Activated naive CD8-positive, alpha-beta T cell treated with anti-CD3 and anti-CD28 coated beads, Interleukin-2, amount 50 U/mL, for 16 hours (primary cell): ENCODE data around the gene RRP1.

Source experiments
- DNase-seq: peaks from one replicate; pipeline ENCODE4 v3.0.0-alpha.2; 2020; ENCODE audit warnings: low read depth, low spot score

RRP1 gene

DNA sequence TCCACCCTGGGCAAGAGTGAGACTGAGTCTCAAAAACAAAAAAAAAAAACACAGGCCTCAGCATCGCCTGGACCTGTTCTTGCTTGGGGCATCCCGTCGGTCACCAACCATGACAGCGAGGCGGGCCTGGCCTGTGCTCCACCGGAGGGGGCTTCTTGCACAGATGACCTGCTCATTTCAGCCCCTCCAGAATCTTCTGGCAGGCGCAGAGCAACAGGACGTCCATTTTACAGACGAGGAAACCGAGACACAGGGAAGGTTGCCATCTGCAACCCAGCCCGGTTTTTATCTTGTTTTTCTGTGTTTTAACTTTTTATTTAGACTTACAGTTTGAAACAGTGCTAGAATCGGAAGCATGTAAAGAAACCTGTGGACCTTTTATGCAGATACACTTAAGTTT lies 14.2 kb upstream of the RRP1 start:
- DNase-seq: no peak

DNA sequence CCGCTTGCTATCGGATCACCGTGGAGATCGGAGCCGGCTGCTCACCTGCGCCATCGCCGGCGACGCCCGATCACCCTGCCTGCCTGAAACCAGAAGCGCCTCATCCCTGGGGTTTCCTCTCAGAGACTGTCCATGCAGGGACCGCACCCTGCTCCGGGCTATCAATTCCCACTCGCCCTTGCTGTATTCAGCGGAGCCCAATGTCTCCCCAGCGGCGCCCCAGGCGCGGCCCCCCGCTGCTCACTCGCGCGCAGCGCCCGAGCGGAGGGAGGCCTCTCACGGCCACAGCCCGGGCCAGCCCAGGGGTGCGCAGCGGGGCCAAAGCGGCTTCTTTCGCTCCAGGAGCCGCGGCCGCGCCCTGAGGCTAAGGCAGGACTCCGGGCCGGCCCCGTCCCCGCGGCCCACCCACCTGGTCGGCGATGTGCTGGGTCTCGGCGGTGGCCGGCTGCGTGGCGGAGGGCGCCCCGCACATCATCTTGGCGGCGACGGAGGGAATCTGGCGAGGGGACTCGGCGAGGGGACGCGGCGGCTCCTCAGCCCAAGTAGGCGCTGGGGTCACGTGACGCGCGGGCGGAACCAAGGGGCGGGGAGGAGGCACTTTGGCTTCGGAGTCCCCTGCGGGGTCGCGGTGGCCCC lies 13.5 kb upstream of the RRP1 start, which contains the start of gene CSTB:
CSTB (minus strand) TSS at position 514 of the 636 bp plus-strand sequence; CDS start at position 475, 39 bp downstream.
- peak; percentile 51 for DNase-seq

DNA sequence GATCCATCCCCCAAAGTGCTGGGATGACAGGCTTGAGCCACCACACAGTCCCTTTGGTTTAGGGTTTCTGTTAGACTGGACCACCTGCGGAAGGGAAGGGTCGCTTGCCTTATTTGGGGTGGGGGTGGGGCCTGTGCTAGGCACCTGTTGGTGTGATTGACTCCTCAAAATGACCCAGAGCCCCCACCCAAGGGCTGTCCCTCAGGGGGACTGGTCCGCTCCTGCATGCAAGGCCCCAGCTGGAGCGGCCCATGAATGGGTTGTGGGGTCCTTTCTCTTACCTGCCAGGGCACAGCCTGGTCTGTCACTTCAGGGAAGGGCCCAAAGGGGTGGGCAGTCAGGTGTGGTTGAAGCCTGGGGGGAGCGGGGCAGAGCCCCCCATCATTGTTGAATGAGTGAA lies 11.4 kb upstream of the RRP1 start:
- no peak for DNase-seq

DNA sequence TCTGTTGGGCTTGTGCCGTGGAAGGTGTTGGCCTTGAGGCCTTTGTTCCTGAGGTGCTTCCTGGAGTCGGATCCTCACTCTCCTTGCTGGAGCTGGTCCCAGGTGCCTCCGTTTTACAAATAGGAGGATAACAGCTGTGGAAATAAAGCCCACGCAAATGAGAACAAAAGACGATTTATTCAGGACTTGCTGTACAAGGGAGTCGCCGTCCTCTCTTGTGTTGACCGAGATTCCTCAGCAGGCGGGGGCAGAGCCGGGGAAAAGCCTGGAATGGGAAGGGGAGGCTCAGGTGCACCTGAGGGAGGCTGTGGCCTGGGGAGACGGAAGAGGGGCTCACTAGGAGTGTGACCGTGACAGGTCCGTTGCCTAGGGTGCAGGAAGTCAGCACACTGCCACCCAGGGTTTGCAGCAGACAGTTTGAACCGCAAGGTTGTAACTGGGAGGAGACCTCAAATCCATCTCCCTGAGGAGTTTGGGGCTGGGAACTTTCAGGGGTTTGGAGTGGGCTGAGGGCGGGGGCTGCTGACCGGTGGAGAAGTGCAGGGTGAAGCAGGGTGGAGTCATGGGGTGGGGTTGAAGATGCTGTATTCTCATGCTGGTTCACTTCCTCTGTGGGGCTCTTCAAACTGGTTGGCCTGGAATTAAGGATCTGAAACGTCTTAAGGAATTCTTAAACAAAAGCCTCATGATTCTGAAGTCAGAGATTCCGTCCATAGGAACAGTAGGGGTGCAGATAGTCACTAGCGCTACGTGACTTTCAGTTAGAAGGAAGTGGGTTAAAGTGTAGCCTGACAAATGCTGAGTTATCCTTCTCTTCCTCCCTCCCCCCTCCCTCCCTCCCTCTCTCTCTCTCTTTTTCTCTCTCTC lies 10.7 kb upstream of the RRP1 start:
- DNase-seq: no peak

DNA sequence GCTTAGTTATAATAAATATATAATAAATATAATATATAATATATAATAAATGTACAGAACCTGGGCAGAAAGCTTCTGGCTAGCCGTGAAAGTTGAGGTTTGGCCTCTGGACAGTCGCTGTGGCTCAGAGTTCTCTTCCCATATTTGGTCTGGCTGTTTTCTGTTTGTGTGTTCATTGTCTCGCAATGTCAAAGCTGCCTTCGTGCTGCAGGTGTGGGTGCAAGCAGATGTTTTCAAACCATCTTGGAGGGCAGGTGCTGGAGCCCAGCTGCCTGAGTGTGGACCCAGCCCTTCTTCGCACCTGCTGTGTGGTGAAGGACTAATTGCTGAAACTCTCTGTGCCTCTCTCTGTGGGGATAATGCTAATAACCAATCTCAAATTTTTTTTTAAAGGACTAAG lies 9.7 kb upstream of the RRP1 start:
- DNase-seq: no peak

DNA sequence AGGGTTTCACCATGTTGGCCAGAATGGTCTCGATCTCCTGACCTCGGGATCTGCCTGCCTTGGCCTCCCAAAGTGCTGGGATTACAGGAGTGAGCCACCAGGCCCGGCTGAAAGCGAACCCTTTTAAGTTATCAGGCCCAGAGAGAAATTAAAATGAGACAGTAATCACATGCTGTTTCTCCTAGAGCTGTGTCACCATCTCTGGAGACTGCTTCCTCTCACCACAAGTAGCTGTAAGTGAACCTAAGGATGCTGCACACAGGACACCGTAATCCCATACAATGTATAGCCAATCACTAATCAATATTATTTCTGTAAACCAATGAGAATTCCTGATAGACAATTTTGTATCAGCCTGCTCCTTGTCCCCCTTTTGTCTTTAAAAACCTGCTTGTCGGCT lies 7.5 kb upstream of the RRP1 start:
- DNase-seq: no peak

DNA sequence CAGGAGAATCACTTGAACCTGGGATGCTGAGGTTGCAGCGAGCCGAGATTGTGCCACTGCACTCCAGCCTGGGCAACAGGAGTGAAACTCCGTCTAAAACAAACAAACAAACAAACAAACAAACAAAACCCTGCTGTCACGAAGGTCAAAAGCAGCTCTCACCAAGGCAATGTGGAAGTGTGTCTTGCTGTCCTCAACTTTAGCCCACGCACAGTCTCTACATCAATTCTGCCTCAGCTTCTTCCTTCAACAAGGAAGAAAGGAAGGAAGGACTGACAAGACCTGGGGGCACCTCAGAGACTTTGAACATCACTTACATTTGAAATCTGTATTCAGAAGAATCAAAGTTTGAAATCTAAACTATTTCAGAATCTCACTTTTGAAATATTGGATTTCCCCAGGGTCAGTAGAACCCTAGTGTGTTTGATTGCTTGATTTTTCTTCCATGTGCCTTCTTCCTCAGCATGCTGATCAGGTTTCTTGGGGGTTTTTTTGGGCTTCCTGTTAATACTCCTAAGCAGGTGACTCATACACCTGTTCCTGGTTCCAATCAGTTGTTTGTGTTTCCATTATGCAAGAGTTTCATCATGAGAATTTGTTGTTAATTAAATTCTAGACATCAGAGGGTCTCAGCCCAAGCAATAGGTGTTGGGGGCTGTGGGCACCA lies 6.8 kb upstream of the RRP1 start:
- DNase-seq: no peak

DNA sequence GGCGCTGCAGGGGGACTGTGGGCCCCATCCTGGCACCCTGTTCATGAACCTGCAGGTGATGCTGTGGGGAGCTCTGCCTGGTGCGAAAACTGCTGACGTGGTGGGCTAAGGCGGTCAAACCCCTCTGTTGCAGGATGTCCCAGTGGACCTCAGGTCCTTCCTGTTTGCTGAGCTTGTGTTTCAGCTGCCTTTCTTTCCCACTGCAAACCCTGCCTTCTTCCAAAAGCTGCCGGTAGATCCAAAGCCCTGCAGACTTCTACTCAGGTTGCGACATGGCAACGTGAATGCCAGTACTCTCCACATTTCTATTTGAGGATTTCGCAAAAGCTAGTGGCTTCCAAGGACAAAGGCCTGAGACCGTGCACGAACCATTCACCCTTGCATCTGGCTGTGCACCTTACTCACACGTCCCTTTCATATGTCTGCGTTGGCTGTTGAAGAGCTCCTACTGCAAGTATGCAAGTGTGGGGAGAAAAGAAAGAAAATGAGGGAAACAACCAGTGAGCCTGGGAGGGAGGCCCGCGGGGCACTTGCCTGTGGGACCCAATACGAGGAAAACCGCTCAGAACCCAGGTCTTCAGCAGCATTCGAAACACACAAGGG lies 6.2 kb upstream of the RRP1 start:
- DNase-seq: no peak

DNA sequence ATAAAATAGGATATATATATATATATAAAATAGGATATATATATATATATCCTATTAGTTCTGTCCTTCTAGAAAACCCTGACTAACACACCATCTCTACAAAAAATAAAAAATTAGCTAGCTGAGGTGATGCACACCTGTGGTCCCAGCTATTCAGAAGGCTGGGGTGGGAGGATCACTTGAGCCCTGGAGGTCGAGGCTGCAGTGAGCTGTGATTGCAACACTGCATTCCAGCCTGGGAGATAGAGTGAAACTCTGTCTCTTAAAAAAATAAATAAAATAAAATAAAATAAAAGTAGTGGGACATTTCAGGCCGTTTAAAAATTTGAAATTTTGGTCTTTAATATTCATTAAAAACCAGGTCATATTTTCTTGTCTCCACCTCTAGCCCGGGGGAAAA lies 4.2 kb upstream of the RRP1 start:
- DNase-seq: no peak

DNA sequence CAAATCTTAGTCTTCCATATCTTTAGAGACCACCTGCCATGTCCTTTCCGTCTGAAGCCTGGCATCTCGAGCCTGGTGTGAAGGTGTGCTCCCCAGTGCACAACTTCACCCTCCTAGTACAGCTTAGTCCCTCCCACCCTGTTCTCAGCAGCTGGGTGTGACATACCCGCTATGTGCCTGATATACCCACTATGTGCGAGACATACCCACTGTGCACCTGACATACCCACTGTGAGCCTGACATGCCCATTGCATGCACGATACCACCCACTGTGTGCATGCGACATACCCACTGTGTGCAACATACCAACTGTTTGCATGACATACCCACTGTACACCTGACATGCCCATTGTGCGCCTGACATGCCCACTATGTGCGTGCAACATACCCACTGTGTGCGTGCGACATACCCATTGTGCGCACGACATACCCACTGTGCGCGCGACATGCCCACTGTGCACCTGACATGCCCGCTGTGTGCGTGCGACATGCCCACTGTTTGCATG lies 3.0 kb upstream of the RRP1 start:
- no peak for DNase-seq

DNA sequence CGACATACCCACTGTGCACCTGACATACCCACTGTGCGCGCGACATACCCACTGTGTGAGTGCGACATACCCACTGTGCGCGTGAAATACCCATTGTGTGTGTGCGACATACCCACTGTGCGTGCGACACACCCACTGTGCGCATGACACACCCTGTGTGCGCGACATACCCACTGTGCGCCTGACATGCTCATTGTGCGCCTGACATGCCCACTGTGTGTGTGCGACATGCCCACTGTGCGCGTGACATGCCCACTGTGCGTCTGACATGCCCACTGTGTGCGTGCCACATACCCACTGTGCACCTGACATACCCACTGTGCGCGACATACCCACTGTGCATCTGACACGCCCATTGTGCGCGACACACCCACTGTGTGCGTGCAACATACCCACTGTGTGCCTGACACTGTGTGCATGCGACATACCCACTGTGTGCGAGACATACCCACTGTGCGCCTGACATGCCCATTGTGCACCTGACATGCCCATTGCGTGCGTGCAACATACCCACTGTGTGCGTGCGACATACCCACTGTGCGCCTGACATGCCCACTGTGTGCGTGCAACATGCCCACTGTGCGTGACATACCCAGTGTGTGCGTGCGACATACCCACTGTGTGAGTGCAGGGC lies 2.5 kb upstream of the RRP1 start:
- no peak for DNase-seq

DNA sequence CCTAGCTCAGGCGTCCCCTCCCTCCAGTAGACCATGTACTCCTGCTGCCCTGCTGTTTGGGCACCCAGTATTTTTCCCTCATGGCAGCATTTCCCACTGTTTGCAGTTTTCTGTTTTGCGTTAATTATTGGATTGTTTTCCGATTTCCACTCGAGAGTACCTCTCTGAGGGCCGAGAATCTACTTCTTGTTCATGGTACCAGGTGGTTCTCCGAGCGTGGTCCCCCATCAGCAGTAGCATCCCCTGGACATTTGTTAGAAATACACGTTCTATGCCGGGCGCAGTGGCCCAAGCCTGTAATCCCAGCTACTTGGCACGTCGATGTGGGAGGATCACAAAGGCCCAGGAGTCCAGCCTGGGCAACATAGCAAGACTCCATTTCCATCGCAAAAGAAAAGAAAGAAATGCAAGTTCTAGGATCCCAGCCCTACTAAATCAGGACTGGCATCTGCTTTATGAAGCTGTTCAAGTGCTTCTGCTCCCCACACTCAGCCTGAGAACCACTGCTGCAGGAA lies 690 bp downstream of the RRP1 start:
- DNase-seq: no peak

DNA sequence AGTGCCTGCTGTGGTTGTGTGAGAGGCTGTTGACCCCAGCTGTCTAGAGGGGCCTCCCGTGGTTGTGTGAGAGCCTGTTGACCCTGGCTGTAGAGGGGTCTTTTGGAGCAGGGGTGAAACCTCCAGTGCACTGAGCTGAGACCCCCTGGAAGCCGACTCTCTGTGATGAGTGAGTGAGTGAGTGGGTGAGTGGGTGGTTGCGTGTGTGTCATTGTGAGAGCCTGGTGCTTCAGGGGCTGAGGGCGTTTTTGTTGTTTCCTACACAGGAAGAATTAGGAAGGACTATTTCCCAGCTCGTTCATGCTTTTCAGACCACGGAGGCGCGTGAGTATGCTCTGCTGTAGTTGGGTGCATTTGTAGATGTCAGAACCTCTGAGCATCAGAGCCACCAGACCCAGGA lies 3.0 kb downstream of the RRP1 start:
- DNase-seq: no peak

DNA sequence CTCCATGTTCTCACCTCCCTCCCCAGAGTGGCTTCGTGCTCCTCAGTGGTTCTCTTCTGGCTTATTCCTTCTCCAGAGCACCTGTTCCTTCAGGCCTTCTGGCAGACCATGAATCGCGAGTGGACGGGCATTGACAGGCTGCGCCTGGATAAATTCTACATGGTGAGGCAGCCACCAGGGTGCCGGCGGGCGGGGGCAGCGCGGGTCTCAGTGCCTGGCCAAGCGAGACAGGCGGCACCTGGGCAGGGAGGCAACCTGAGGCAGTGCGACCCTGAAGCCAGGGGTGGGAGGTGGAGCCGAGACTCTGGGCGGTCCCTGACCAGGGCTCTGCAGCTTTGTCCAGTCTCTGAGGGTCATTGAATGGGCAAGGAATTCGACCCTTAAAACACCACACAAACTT lies 3.9 kb downstream of the RRP1 start:
- no peak for DNase-seq

DNA sequence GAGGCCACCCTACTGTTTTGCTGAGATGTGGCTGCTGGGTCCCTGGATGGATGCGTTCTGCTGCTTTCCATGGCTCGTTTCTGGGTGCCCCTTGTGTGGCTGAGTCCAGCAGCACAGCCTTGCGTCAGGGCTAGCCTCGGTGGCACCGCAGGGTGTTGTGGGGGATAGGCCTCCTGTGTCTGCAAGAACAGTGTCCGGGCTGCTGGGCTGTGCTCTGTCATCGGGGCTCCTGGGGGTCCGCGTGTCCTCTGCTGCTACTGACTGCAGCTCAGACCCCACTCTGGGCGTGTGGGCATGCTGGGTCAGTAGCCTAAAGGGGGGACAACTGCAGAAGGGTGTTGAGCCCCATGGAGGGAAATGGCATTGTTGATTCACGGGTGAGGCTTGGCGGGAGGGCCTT lies 4.9 kb downstream of the RRP1 start:
- DNase-seq: no peak

DNA sequence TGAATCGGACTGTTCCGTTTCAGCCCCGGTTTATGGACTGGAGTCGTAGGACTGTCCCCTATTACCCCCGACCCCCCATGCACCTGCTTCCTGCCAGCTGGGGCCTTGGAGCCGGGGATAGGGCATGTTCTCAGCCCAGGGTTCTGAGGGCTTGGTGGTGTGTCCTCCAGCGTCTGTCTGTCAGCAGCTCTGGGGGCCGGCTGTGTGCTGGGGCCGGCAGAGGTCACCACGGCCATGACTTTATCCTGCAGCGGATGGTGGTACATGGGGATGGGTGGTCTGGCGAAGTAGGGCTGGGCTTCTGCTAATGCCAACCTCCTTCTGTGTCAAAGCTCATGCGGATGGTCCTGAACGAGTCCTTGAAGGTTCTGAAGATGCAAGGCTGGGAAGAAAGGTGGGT lies 5.5 kb downstream of the RRP1 start:
- no peak for DNase-seq

DNA sequence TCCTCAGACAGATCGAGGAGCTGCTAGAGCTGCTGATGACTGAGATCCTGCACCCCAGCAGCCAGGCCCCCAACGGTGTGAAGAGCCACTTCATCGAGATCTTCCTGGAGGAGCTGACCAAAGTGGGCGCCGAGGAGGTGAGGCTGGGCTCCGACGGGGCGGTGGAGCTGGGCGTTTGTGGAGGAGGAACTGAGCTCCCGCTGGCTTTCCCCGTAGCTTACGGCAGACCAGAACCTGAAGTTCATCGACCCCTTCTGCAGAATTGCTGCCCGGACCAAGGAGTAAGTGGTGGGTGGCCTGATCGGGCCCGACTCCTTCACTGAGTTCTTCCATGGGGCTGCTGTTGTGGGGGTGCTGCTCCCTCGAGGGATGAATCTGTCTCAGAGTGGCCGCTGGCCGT lies 8.0 kb downstream of the RRP1 start:
- DNase-seq: no peak

DNA sequence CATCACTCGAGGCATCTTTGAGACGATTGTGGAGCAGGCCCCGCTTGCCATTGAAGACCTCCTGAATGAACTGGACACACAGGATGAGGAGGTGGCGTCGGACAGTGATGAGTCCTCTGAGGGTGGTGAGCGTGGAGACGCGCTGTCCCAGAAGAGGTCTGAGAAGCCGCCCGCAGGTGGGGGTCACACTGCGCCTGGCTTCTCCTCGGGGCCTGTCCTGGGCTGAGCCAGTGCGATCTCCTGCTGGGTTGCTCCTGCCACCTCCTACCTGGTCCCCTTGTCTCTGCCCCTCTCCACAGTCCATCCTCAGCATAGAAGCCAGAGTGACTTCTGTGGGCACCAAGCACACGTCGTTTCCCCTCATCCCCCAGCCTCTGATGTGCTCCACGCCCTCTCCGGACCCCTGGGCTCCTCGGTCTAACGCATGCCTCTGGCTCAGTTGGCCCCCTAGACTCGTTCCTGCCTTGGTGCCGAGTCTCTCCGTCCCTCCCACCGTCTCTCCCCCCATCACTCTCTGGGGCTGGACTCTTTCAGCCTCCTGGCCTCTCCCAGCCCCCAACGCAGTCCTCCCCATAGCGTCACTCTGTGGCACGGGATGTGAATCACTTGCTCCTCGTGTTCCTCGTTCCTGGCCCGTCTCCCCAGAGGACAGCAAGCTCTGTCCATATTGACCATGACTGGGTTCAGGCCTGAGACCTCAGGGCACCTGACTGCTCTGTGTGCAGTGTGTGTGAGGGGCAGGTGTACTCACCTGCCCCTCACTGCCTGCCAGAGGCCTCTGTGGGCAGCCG lies 8.7 kb downstream of the RRP1 start:
- no peak for DNase-seq

DNA sequence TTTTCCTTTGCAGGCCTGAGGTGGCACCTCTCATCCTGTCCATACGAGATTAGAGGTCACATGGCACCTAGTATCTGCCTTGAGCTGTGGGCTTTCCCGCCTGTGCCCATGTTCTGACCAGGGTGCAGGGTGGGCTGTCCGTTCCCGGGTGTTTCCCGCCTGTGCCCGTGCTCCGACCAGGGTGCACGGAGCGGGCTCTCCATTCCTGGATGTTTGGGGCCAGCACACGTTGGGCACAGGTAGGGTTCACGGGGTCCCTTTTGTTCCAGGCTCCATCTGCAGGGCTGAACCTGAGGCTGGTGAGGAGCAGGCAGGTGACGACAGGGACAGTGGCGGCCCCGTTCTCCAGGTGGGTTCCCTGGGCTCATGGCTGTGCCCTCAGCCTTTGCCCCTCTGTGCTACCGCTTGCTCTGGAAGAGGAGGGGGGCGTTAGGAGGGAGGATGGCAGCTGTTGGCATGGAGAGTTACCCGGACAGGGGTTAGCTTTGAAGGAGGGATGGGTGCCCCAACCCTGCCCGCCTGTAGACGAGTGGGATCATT lies 10.0 kb downstream of the RRP1 start:
- DNase-seq: no peak

DNA sequence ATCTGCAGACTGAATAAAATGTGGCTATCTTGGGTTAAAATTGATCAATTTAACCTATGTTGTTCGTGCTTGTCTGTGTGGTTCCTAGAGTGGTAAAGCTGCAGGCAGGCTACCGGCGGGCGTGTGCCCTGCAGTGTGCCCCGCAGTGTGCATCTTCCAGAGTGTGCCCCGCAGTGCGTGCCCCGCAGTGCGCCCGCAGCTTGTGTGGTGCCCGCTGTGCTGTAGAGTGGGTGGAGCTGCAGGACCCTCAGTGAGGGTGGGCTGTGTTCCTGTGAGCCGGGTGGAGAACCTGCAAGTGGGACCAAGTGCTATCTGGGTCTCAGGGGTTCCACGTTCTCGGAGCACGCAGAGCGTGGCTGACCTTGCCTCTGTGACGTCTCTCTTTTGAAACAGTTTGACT lies 10.7 kb downstream of the RRP1 start:
- DNase-seq: no peak
